Measurements from ENCODE around the gene RAPGEF5.
"Not testable (repeated sequence)": the region's sequence is repeated elsewhere in the genome, so short reads cannot be mapped to it uniquely, and the experiment has no call there.

Gene RAPGEF5

GRCh38 chr7:22116451-22117030 lies 240.4 kb downstream of the RAPGEF5 start:
- DNase-seq (ENCODE audit: low read depth), result no peak

- no peak for DNase-seq (ENCODE audit: low read depth)
Measured at GRCh38 chr7:22115689-22116088, 241.3 kb downstream of the RAPGEF5 start.

GRCh38 chr7:22114440-22114981 lies 242.4 kb downstream of the RAPGEF5 start:
- DNase-seq (ENCODE audit: low read depth), result no peak

- DNase-seq (ENCODE audit: low read depth), result no peak
Measured at GRCh38 chr7:22113041-22113440, 243.9 kb downstream of the RAPGEF5 start.

GRCh38 chr7:22111661-22112060 lies 245.3 kb downstream of the RAPGEF5 start:
- no peak for DNase-seq (ENCODE audit: low read depth)

- DNase-seq (ENCODE audit: low read depth), result no peak
Measured at GRCh38 chr7:22110881-22111280, 246.1 kb downstream of the RAPGEF5 start.

- peak; percentile 25 for DNase-seq (ENCODE audit: low read depth)
Measured at GRCh38 chr7:22110227-22110839, 246.6 kb downstream of the RAPGEF5 start.

- DNase-seq (ENCODE audit: low read depth), result no peak
Measured at GRCh38 chr7:22109761-22110160, 247.2 kb downstream of the RAPGEF5 start.

- DNase-seq (ENCODE audit: low read depth), result no peak
Measured at GRCh38 chr7:22108151-22108845, 248.7 kb downstream of the RAPGEF5 start.

- DNase-seq (ENCODE audit: low read depth), result no peak
Measured at GRCh38 chr7:22105550-22105949, 251.4 kb downstream of the RAPGEF5 start.

GRCh38 chr7:22094413-22095342 lies 262.3 kb downstream of the RAPGEF5 start:
- no peak for DNase-seq (ENCODE audit: low read depth)

GRCh38 chr7:22093936-22094335 lies 263.0 kb downstream of the RAPGEF5 start:
- DNase-seq (ENCODE audit: low read depth), result no peak

- DNase-seq (ENCODE audit: low read depth), result no peak
Measured at GRCh38 chr7:22093001-22093400, 264.0 kb downstream of the RAPGEF5 start.

GRCh38 chr7:22090958-22091525 lies 265.9 kb downstream of the RAPGEF5 start:
- not testable (repeated sequence) for DNase-seq (ENCODE audit: low read depth)

GRCh38 chr7:22090512-22090911 lies 266.4 kb downstream of the RAPGEF5 start:
- no peak for DNase-seq (ENCODE audit: low read depth)

GRCh38 chr7:22090107-22090506 lies 266.8 kb downstream of the RAPGEF5 start:
- no peak for DNase-seq (ENCODE audit: low read depth)

- DNase-seq (ENCODE audit: low read depth), result no peak
Measured at GRCh38 chr7:22088827-22089226, 268.1 kb downstream of the RAPGEF5 start.

- DNase-seq (ENCODE audit: low read depth), result no peak
Measured at GRCh38 chr7:22087861-22088260, 269.1 kb downstream of the RAPGEF5 start.

GRCh38 chr7:22083704-22084240 lies 273.2 kb downstream of the RAPGEF5 start:
- no peak for DNase-seq (ENCODE audit: low read depth)

GRCh38 chr7:22082886-22083703 lies 273.9 kb downstream of the RAPGEF5 start:
- DNase-seq (ENCODE audit: low read depth), result peak; percentile 61

GRCh38 chr7:22082553-22082885 lies 274.4 kb downstream of the RAPGEF5 start:
- no peak for DNase-seq (ENCODE audit: low read depth)
